ENCODE measurements around the gene SYCE3.
A peak's percentile ranks its signal among the peaks of the same experiment; 100 is the strongest.

SYCE3 gene

DNA sequence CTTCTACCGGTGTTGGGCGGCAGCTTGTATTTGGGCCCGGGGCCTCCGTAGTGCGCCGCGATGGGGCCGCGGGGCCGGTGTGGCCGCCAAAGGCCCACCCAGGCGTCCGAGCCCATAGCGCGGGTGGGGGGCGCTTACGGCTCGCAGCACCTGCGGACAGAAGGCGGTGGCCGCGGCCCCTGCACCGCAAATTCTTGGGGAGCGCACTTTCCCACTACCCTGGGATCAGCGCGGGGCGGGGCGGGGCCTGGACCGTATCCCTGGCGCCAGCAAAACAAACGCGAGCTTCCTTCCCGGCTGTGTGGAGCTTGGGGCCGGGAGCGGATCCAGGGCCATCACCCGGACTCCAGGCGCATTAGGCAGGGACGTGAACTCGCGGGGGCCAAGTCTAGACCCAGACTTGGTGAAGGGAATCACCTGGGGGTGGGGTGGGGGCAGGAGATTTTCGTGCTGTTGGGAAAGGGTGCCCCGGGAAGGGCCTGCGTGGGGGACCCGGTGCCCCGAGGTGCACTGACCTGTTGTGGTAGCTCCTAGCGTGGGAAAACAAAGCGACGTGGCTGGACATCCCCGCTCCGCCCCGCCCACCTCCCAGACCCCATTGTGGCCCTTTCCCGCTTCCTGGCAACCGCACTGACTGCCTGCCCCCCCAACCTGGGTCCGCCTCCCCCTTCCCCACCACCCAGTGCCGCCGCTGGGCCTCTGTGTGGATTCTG is 30.6 kb downstream of the SYCE3 start:
- Histone ChIP-seq H3K9ac (peak overlapping the region; percentile 29), H3K4me1 (peaks cover 6% of the 10 kb centered on the region), H3K4me2 (ENCODE audit: low read length) (peak overlapping the region; percentile 99), H3K27me3 (ENCODE audit: control insufficient read depth, insufficient read depth, low read length) (no peaks in the 10 kb centered on the region), H2AFZ (peak overlapping the region; percentile 76), H3K9me3 (ENCODE audit: control insufficient read depth, low read length) (no peaks in the 10 kb centered on the region), H3K27ac (peak overlapping the region; percentile 88), H3K36me3 (ENCODE audit: control insufficient read depth, insufficient read depth, low read length) (no peaks in the 10 kb centered on the region), H3K4me3 (ENCODE audit: low read depth, low read length) (peak overlapping the region; percentile 95), H3K79me2 (no peaks in the 10 kb centered on the region)
- TF ChIP-seq, protein P1, sequence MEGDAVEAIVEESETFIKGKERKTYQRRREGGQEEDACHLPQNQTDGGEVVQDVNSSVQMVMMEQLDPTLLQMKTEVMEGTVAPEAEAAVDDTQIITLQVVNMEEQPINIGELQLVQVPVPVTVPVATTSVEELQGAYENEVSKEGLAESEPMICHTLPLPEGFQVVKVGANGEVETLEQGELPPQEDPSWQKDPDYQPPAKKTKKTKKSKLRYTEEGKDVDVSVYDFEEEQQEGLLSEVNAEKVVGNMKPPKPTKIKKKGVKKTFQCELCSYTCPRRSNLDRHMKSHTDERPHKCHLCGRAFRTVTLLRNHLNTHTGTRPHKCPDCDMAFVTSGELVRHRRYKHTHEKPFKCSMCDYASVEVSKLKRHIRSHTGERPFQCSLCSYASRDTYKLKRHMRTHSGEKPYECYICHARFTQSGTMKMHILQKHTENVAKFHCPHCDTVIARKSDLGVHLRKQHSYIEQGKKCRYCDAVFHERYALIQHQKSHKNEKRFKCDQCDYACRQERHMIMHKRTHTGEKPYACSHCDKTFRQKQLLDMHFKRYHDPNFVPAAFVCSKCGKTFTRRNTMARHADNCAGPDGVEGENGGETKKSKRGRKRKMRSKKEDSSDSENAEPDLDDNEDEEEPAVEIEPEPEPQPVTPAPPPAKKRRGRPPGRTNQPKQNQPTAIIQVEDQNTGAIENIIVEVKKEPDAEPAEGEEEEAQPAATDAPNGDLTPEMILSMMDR (IDR thresholded peaks at IDR 0.05), result no peak

- Histone ChIP-seq H3K27ac (peak overlapping the region; percentile 88), H3K79me2 (no peaks in the 10 kb centered on the region), H3K9ac (peak overlapping the region; percentile 67), H3K4me1 (peaks cover 9% of the 10 kb centered on the region), H3K4me2 (ENCODE audit: low read length) (peak overlapping the region; percentile 99), H3K9me3 (ENCODE audit: control insufficient read depth, low read length) (no peaks in the 10 kb centered on the region), H3K4me3 (ENCODE audit: low read depth, low read length) (peak overlapping the region; percentile 95), H3K36me3 (ENCODE audit: control insufficient read depth, insufficient read depth, low read length) (no peaks in the 10 kb centered on the region), H3K27me3 (ENCODE audit: control insufficient read depth, insufficient read depth, low read length) (no peaks in the 10 kb centered on the region), H2AFZ (peak overlapping the region; percentile 76)
- TF ChIP-seq, protein P1 (IDR thresholded peaks at IDR 0.05), result no peak
These were observed 31.2 kb downstream of the SYCE3 start for GRCh38 chr22:50531546-50531961.

GRCh38 chr22:50530877-50531545 is 31.7 kb downstream of the SYCE3 start:
- Histone ChIP-seq H3K9ac (peak overlapping the region; percentile 67), H3K36me3 (ENCODE audit: control insufficient read depth, insufficient read depth, low read length) (no peaks in the 10 kb centered on the region), H2AFZ (peak overlapping the region; percentile 76), H3K27me3 (ENCODE audit: control insufficient read depth, insufficient read depth, low read length) (no peaks in the 10 kb centered on the region), H3K4me2 (ENCODE audit: low read length) (peak overlapping the region; percentile 99), H3K4me1 (peaks cover 9% of the 10 kb centered on the region), H3K9me3 (ENCODE audit: control insufficient read depth, low read length) (no peaks in the 10 kb centered on the region), H3K79me2 (no peaks in the 10 kb centered on the region), H3K27ac (peak overlapping the region; percentile 88), H3K4me3 (ENCODE audit: low read depth, low read length) (peak overlapping the region; percentile 95)
- TF ChIP-seq, protein P1 (IDR thresholded peaks at IDR 0.05), result no peak

DNA sequence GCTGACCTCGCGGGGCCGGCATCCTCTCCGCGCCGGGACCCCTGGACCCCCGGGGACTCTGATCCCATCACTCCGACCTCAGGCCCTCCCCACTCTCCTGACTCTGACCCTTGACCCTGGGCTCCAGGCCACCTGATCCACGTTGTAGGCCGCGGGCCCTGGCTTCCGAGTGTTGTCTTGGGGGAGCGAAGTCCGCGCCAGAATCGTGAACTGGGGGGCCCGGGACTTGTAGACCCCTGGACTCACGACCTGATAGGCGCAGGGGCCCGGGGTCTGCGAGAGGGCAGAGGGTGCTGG is 32.2 kb downstream of the SYCE3 start:
- Histone ChIP-seq H3K4me1 (peaks cover 9% of the 10 kb centered on the region), H3K36me3 (ENCODE audit: control insufficient read depth, insufficient read depth, low read length) (no peaks in the 10 kb centered on the region), H3K9ac (peak overlapping the region; percentile 19)

More for the DNA sequence above, 32.2 kb downstream of the SYCE3 start:
- H2AFZ ChIP-seq, result peak overlapping the region; percentile 58
- H3K27me3 ChIP-seq (ENCODE audit: control insufficient read depth, insufficient read depth, low read length), result no peaks in the 10 kb centered on the region
- H3K79me2 ChIP-seq, result no peaks in the 10 kb centered on the region
- TF ChIP-seq, protein P1 (IDR thresholded peaks at IDR 0.05), result no peak
- H3K4me2 ChIP-seq (ENCODE audit: low read length), result peak overlapping the region; percentile 99
- H3K9me3 ChIP-seq (ENCODE audit: control insufficient read depth, low read length), result no peaks in the 10 kb centered on the region
- H3K4me3 ChIP-seq (ENCODE audit: low read depth, low read length), result peak overlapping the region; percentile 95
- H3K27ac ChIP-seq, result peak overlapping the region; percentile 88
